Uterus (tissue), 2 donors: ENCODE data around the gene SUGP1.

Experiments
- POLR2A ChIP-seq, 2 donors: fragments of 450-650 bp; IDR thresholded peaks; one replicate each; pipeline ENCODE4 v1.6.1; 2016; ENCODE audit warnings: antibody characterized with exemption in 2 of 2, mild to moderate bottlenecking in 1 of 2, moderate library complexity in 1 of 2
- TF ChIP-seq, protein P1 (sequence below), 4 experiments: fragments of 200-600 bp in 2 of 4; fragments of 450-650 bp in 2 of 4; sonication (generic) in 2 of 4; IDR thresholded peaks; one replicate each; pipeline ENCODE4 v1.5.1; 2016 to 2019; ENCODE audit warnings: antibody characterized with exemption in 4 of 4, mild to moderate bottlenecking in 2 of 4, moderate library complexity in 1 of 4

DNA sequence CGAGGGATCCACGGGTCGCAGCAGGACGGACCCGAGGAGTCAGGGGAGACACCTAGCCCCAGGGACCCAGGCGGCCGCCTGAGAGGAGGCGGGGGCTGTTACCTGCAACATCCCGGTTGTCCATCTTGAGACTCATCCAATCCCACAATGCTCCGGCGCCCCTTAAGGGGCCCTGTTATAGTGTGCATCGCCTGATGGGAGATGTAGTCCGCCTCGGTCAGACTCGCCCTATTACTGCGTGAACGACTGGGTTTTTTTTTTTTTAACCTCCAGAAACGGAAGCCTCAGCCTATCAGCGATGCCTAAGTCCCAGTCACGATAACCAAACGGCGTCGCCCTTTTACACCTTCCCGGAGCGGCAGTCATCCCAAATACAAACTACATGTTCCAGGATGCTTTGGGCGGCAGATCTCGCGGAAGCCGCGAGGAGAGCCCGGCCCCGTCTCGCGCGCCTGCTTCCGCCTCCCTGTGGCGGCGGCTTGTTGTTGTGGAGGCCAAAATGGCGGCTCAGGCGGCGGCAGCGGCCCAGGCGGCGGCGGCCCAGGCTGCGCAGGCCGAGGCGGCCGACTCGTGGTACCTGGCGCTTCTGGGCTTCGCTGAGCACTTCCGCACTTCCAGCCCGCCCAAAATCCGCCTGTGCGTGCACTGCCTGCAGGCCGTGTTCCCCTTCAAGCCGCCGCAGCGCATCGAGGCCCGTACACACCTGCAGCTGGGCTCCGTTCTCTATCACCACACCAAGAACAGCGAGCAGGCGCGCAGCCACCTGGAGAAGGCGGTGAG lies at the start of gene SUGP1, which contains the start of gene MAU2:
- peak; percentile 29 to 42 for TF ChIP-seq POLR2A (IDR thresholded peaks at IDR 0.05)
- TF ChIP-seq, protein P1, sequence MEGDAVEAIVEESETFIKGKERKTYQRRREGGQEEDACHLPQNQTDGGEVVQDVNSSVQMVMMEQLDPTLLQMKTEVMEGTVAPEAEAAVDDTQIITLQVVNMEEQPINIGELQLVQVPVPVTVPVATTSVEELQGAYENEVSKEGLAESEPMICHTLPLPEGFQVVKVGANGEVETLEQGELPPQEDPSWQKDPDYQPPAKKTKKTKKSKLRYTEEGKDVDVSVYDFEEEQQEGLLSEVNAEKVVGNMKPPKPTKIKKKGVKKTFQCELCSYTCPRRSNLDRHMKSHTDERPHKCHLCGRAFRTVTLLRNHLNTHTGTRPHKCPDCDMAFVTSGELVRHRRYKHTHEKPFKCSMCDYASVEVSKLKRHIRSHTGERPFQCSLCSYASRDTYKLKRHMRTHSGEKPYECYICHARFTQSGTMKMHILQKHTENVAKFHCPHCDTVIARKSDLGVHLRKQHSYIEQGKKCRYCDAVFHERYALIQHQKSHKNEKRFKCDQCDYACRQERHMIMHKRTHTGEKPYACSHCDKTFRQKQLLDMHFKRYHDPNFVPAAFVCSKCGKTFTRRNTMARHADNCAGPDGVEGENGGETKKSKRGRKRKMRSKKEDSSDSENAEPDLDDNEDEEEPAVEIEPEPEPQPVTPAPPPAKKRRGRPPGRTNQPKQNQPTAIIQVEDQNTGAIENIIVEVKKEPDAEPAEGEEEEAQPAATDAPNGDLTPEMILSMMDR (IDR thresholded peaks at IDR 0.05) = peak; percentile 16 to 79 (median 58)
